BE2C (cell line): ENCODE measurements around the gene CMTM1.

ENCODE experiments used
- DNase-seq: peaks from one replicate; pipeline ENCODE4 v3.0.0-alpha.2; 2020
- H3K27me3 ChIP-seq: fragments of 250-450 bp; sonication (Bioruptor Pico); 2 replicates; pipeline ENCODE4 v1.5.1; 2020; ENCODE audit warnings: mild to moderate bottlenecking
- H3K36me3 ChIP-seq: fragments of 250-450 bp; sonication (Bioruptor Pico); 2 replicates; pipeline ENCODE4 v1.5.1; 2020; ENCODE audit warnings: mild to moderate bottlenecking
- H3K4me1 ChIP-seq: fragments of 250-450 bp; sonication (Bioruptor Pico); 2 replicates; pipeline ENCODE4 v1.5.1; 2020
- H3K4me3 ChIP-seq: 2 replicates; pipeline ENCODE4 v1.5.1; 2011; ENCODE audit warnings: low read depth, low read length
- H3K9me3 ChIP-seq: fragments of 250-450 bp; sonication (Bioruptor Pico); 2 replicates; pipeline ENCODE4 v1.5.1; 2020
- TF ChIP-seq, protein P1 (sequence below): IDR thresholded peaks from 2 replicates; pipeline ENCODE4 v1.5.1; 2012; ENCODE audit warnings: mild to moderate bottlenecking, low read depth, low read length

CMTM1 gene

GRCh38 chr16:66542396-66542795, 23.8 kb upstream of the CMTM1 start:
- no peaks in the 10 kb centered on the region for H3K9me3 ChIP-seq
- no peak for DNase-seq
- H3K4me1 ChIP-seq = no peaks in the 10 kb centered on the region
- no peak overlapping the region for H3K4me3 ChIP-seq
- TF ChIP-seq, protein P1, sequence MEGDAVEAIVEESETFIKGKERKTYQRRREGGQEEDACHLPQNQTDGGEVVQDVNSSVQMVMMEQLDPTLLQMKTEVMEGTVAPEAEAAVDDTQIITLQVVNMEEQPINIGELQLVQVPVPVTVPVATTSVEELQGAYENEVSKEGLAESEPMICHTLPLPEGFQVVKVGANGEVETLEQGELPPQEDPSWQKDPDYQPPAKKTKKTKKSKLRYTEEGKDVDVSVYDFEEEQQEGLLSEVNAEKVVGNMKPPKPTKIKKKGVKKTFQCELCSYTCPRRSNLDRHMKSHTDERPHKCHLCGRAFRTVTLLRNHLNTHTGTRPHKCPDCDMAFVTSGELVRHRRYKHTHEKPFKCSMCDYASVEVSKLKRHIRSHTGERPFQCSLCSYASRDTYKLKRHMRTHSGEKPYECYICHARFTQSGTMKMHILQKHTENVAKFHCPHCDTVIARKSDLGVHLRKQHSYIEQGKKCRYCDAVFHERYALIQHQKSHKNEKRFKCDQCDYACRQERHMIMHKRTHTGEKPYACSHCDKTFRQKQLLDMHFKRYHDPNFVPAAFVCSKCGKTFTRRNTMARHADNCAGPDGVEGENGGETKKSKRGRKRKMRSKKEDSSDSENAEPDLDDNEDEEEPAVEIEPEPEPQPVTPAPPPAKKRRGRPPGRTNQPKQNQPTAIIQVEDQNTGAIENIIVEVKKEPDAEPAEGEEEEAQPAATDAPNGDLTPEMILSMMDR = no peak
- H3K27me3 ChIP-seq = no peaks in the 10 kb centered on the region
- H3K36me3 ChIP-seq = no peaks in the 10 kb centered on the region

- Histone ChIP-seq H3K4me3 (no peak overlapping the region), H3K4me1 (no peaks in the 10 kb centered on the region), H3K36me3 (no peaks in the 10 kb centered on the region), H3K27me3 (no peaks in the 10 kb centered on the region), H3K9me3 (no peaks in the 10 kb centered on the region)
- no peak for DNase-seq
- TF ChIP-seq, protein P1 = no peak
These were observed 22.7 kb upstream of the CMTM1 start for GRCh38 chr16:66543541-66543940.

GRCh38 chr16:66544016-66544757, 22.1 kb upstream of the CMTM1 start:
- no peak overlapping the region for H3K4me3 ChIP-seq
- H3K36me3 ChIP-seq = no peaks in the 10 kb centered on the region
- no peaks in the 10 kb centered on the region; the same call in 1 of the 2 replicates for H3K4me1 ChIP-seq
- no peaks in the 10 kb centered on the region for H3K9me3 ChIP-seq
- no peaks in the 10 kb centered on the region for H3K27me3 ChIP-seq
- DNase-seq = no peak
- TF ChIP-seq, protein P1 = no peak

DNA sequence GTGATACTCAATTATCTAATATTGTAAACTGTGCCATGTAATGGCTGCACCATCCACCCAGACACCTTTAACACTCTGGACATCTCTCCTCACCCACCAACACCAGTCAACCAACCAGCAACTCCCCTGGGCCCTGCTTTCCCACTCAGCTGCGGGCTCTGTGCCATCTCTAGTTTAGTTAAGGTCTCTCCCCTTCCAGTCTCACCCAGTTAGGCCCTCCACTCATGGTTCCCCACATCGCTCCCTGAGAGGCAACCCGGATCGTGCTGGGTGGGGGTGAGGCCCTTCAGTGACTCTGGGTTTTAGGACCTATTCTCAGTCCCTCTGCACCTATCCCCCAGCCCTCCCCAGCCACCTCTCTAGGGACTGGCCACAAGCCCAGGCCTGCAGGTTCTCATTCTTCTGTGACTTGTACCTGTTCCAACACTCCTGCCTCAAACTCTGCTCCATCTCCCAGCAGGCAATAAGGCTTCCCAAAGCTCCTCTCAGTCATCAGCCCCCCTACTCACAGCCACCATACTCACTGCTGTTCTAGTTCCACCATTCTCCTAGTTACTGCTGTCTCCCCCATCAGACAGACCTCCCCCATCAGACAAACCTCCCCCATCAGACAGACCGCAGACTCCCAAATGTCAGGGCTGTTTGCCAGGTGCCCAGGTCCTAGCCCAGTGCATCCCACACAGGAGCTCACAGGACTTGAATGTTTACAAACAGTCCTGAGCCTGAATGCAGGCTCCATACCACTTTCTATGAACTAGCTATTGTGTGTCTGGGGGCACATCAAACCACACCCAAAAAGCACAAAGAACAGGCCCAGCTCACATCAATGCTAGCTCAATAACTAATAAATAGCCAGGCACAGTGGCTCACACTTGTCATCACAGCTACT, 18.9 kb upstream of the CMTM1 start:
- H3K4me3 ChIP-seq = no peak overlapping the region
- no peaks in the 10 kb centered on the region; the same call in 1 of the 2 replicates for H3K4me1 ChIP-seq
- TF ChIP-seq, protein P1 = no peak
- H3K36me3 ChIP-seq = no peaks in the 10 kb centered on the region
- H3K27me3 ChIP-seq = no peaks in the 10 kb centered on the region
- H3K9me3 ChIP-seq = no peaks in the 10 kb centered on the region
- DNase-seq = no peak

DNA sequence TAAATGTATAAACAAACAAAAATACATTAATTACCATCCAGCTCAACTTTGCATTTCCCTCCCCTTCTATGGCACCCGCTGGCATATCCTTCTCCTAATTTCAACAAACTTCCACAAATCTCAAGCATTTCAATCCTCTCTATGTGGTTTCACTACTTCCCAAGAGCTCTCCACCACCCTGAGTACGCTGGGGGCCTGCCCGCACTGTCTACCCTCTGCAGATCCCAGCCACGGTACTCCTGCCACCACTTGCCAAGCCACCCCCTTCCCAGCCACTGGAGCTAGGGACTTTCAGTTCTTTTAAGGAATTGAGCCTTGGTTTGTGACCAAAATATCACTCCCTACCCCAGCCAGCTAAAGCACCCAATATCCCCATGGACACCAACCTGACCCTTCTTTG, 18.2 kb upstream of the CMTM1 start:
- no peaks in the 10 kb centered on the region for H3K36me3 ChIP-seq
- H3K4me1 ChIP-seq = no peaks in the 10 kb centered on the region; the same call in 1 of the 2 replicates
- TF ChIP-seq, protein P1 = no peak
- H3K27me3 ChIP-seq = no peaks in the 10 kb centered on the region
- H3K4me3 ChIP-seq = no peak overlapping the region
- H3K9me3 ChIP-seq = no peaks in the 10 kb centered on the region
- no peak for DNase-seq

GRCh38 chr16:66548868-66549267, 17.4 kb upstream of the CMTM1 start:
- H3K4me3 ChIP-seq = no peak overlapping the region; the same call in 1 of the 2 replicates

More at GRCh38 chr16:66548868-66549267, 17.4 kb upstream of the CMTM1 start:
- H3K9me3 ChIP-seq = no peaks in the 10 kb centered on the region
- H3K4me1 ChIP-seq = no peaks in the 10 kb centered on the region; the same call in 1 of the 2 replicates
- H3K36me3 ChIP-seq = no peaks in the 10 kb centered on the region
- TF ChIP-seq, protein P1 = no peak
- no peaks in the 10 kb centered on the region for H3K27me3 ChIP-seq
- no peak for DNase-seq
